GM18951 (cell line): Measurements from ENCODE around the gene LYVE1.
A peak's percentile ranks its signal among the peaks of the same experiment; 100 is the strongest.

Source experiments
- POLR2A ChIP-seq: IDR thresholded peaks from 4 replicates; pipeline ENCODE4 v1.6.1; 2011; ENCODE audit warnings: mild to moderate bottlenecking; ENCODE audit not compliant: insufficient read length, insufficient read depth; ENCODE audit errors: extremely low read depth
- in situ Hi-C: fragments of 300-500 bp; cut with MboI; formaldehyde crosslinking; loops from one replicate; pipeline ENCODE4 v1.12.0; 2022; ENCODE audit warnings: low sequenced_read_pairs, mixed read lengths, inconsistent platforms; ENCODE audit not compliant: unreplicated experiment

Gene LYVE1

GRCh38 chr11:10561043-10561818 is 7.2 kb downstream of the LYVE1 start:
- TF ChIP-seq POLR2A = no peak
- in situ Hi-C loops = no loop called here

DNA sequence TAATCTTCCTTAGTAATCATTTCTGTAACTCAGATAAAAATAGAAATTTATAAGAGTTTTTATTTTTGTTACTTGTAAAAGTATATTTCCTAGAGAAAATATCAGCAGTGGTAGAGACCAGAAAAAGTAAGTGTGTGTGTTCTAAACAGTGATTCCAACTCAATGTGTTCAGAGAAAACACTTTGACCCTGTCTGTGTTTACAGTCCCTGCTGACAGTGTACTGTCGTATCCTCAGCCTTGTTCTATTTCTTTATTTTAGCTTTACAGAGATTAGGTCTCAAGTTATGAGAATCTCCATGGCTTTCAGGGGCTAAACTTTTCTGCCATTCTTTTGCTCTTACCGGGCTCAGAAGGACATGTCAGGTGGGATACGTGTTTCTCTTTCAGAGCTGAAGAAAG is 10.2 kb downstream of the LYVE1 start:
- in situ Hi-C loops = no loop called here
- no peak for TF ChIP-seq POLR2A

DNA sequence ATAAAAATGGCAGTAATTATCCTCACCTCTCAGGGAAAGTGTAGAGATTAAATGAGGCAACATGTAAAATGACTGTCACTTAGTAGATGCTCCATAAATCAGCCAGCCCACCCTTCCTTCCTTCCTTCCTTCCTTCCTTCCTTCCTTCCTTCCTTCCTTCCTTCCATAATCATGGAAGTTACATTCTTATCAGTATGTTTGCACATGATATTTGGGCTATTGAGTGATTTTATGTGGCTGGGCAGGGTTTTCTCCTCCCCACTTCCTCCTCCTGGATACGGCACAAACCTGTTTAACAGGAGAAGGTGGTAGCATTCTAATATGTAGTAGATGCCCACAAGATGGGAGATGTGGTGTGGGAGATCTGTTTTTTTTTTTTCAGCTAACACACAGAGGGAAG is 11.9 kb downstream of the LYVE1 start:
- no peak for TF ChIP-seq POLR2A
- in situ Hi-C loops = no loop called here

DNA sequence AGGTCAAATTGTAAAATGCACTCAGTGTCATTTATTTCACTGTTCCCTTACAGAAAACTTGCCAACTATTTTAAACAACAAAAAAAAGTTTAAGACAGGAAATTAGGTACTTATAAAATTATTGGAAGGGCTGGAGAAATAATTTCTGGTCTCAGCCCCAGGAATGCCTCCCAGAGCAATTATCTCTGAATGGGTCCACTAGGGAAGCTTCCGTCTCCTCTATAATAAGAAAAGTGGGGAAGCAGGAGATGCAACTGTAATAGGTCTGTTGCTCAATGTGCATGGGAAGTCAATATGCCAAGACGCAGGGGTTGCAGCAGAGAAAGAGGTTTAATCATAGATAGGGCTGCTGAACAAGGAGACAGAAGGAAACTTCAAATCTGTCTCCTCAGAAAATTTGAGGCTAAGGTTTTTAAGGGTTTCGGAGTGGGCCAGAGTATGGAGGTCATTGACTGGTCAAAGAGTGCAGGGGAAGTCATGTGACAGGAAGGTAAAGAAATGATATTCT is 16.6 kb downstream of the LYVE1 start:
- no peak for TF ChIP-seq POLR2A
- in situ Hi-C loops = no loop called here

GRCh38 chr11:10551290-10551592 is 17.2 kb downstream of the LYVE1 start:
- TF ChIP-seq POLR2A = no peak
- in situ Hi-C loops = no loop called here

- no peak for TF ChIP-seq POLR2A
- in situ Hi-C loops = no loop called here
Measured at GRCh38 chr11:10550503-10551289, 17.8 kb downstream of the LYVE1 start.

GRCh38 chr11:10544491-10545465 is 23.7 kb downstream of the LYVE1 start:
- no peak for TF ChIP-seq POLR2A
- in situ Hi-C loops = no loop called here

- in situ Hi-C loops = no loop called here
- no peak for TF ChIP-seq POLR2A
Measured at GRCh38 chr11:10543782-10544181, 24.7 kb downstream of the LYVE1 start.

DNA sequence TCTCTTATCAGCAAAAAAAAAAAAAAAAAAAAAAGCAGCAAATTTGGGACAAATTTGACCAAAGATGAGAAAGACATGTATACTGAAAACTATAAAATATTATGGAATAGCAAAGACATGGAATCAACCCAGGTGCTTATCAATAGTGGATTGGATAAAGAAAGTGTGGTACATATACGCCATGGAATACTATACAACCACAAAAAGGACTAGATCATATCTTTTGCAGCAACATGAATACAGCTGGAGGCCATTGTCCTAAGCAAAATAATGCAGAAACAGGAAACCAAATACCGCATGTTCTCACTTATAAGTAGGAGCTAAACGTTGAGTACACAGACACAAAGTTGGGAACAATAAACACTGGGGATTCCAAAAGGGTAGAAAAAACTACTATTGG is 25.7 kb downstream of the LYVE1 start:
- no peak for TF ChIP-seq POLR2A
- in situ Hi-C loops = no loop called here

- TF ChIP-seq POLR2A = no peak
- in situ Hi-C loops = no loop called here
Measured at GRCh38 chr11:10541561-10541930, 26.9 kb downstream of the LYVE1 start.

GRCh38 chr11:10540915-10541560 is 27.4 kb downstream of the LYVE1 start, which contains the start of gene RNF141:
TSS of gene RNF141 (minus strand) at chr11:10541187. CDS start at chr11:10534158, 7,029 bp downstream.
- in situ Hi-C loops = no loop called here
- TF ChIP-seq POLR2A = peak; percentile 92

- no peak for TF ChIP-seq POLR2A
- in situ Hi-C loops = no loop called here
Measured at GRCh38 chr11:10540546-10540914, 27.9 kb downstream of the LYVE1 start.
